Measurements from ENCODE around the gene MMD. TPM values are rescaled to one million over a fixed set of nuclear protein-coding genes. Genes with fewer than 3 reads are reported as not detected.

The MMD gene
- total and polyA plus RNA-seq, 2 of the 13 experiments (the other 11 are each of a cell fraction or from before 2014, with no cell fraction given), result 121 to 225 TPM

- TF ChIP-seq FOXA1 (IDR thresholded peaks at IDR 0.05), result no peak
- 0 out of 2 replicates have a peak, but pooled peaks have one; percentile 10 for TF ChIP-seq FOXA1 (CRISPR knock-in tag; IDR thresholded peaks at IDR 0.05)
- 0 out of 2 replicates have a peak, but pooled peaks have one; percentile 4 for TF ChIP-seq RFXANK (CRISPR knock-in tag; IDR thresholded peaks at IDR 0.05)
- no peak for TF ChIP-seq FOXK1 (CRISPR knock-in tag; IDR thresholded peaks at IDR 0.05; ENCODE audit: borderline replicate concordance, low read depth)
- TF ChIP-seq PRMT3 (CRISPR knock-in tag; IDR thresholded peaks at IDR 0.05; ENCODE audit: borderline replicate concordance, low read depth), result peak; percentile 44; the same call in 1 of the 2 replicates
- no peak for TF ChIP-seq MEIS2 (CRISPR knock-in tag; IDR thresholded peaks at IDR 0.05)
- TF ChIP-seq TAF1 (CRISPR knock-in tag; IDR thresholded peaks at IDR 0.05), result peak; percentile 82
- TF ChIP-seq CC2D1A (CRISPR knock-in tag; IDR thresholded peaks at IDR 0.05), result no peak
- TF ChIP-seq ATAD3A (CRISPR knock-in tag; IDR thresholded peaks at IDR 0.05), result 0 out of 2 replicates have a peak, but pooled peaks have one; percentile 79
- no peak for TF ChIP-seq ZFP37 (CRISPR knock-in tag; IDR thresholded peaks at IDR 0.05; ENCODE audit: borderline replicate concordance)
- no peak; the same call in none of the 2 replicates for TF ChIP-seq ZNF574 (CRISPR knock-in tag; IDR thresholded peaks at IDR 0.05)
- no peak for TF ChIP-seq ZNF484 (CRISPR knock-in tag; IDR thresholded peaks at IDR 0.05; ENCODE audit: borderline replicate concordance, low read depth)
- no peak for TF ChIP-seq ZMAT5 (CRISPR knock-in tag; IDR thresholded peaks at IDR 0.05; ENCODE audit: borderline replicate concordance, low read depth)
- TF ChIP-seq TEF (CRISPR knock-in tag; IDR thresholded peaks at IDR 0.05), result 0 out of 2 replicates have a peak, but pooled peaks have one; percentile 11
- TF ChIP-seq PTBP1 (IDR thresholded peaks at IDR 0.05; ENCODE audit: low read depth, low read length, poor library complexity, severe bottlenecking), result peak; percentile 83
- TF ChIP-seq ZNF550 (CRISPR knock-in tag; IDR thresholded peaks at IDR 0.05; ENCODE audit: borderline replicate concordance), result peak; percentile 30; the same call in 1 of the 2 replicates
- TF ChIP-seq ZNF780A (CRISPR knock-in tag; IDR thresholded peaks at IDR 0.05), result no peak; the same call in 1 of the 2 replicates
These were observed at the start of gene MMD (continued) for GRCh38 chr17:55421179-55421934.
